ENCODE data around the gene PLCL2.

PLCL2 gene

GRCh38 chr3:16866571-16866970 is 18.2 kb upstream of the PLCL2 start:
- DNase-seq, result no peak

GRCh38 chr3:16868513-16868912 is 16.2 kb upstream of the PLCL2 start:
- DNase-seq, result no peak

- DNase-seq, result no peak
Measured at GRCh38 chr3:16869261-16870005, 15.3 kb upstream of the PLCL2 start.

GRCh38 chr3:16871915-16872842 is 12.6 kb upstream of the PLCL2 start:
- no peak for DNase-seq

- DNase-seq, result no peak
Measured at GRCh38 chr3:16873872-16874271, 10.9 kb upstream of the PLCL2 start.

GRCh38 chr3:16875876-16876550 is 8.7 kb upstream of the PLCL2 start:
- DNase-seq, result no peak

- DNase-seq, result no peak
Measured at GRCh38 chr3:16877505-16877904, 7.2 kb upstream of the PLCL2 start.

GRCh38 chr3:16877911-16878310 is 6.8 kb upstream of the PLCL2 start:
- DNase-seq, result no peak

- no peak for DNase-seq
Measured at GRCh38 chr3:16881896-16882630, 2.7 kb upstream of the PLCL2 start.

- DNase-seq, result no peak
Measured at GRCh38 chr3:16883057-16883722, 1.6 kb upstream of the PLCL2 start.

- no peak for DNase-seq
Measured at GRCh38 chr3:16883723-16884083, 1.1 kb upstream of the PLCL2 start.

GRCh38 chr3:16884084-16884747 is 539 bp upstream of the PLCL2 start:
- DNase-seq, result peak; percentile 16

GRCh38 chr3:16885593-16886302 is 993 bp downstream of the PLCL2 start:
- no peak for DNase-seq

- DNase-seq, result no peak
Measured at GRCh38 chr3:16886303-16886683, 1.5 kb downstream of the PLCL2 start.

GRCh38 chr3:16887130-16887529 is 2.4 kb downstream of the PLCL2 start:
- no peak for DNase-seq

GRCh38 chr3:16888356-16888755 is 3.6 kb downstream of the PLCL2 start:
- DNase-seq, result no peak

- DNase-seq, result no peak
Measured at GRCh38 chr3:16888785-16889607, 4.2 kb downstream of the PLCL2 start.

- no peak for DNase-seq
Measured at GRCh38 chr3:16890597-16891333, 6.0 kb downstream of the PLCL2 start.

- DNase-seq, result peak; percentile 35
Measured at GRCh38 chr3:16893618-16894200, 9.0 kb downstream of the PLCL2 start.
